Measurements from ENCODE around the gene SUMO3.

SUMO3 gene

DNA sequence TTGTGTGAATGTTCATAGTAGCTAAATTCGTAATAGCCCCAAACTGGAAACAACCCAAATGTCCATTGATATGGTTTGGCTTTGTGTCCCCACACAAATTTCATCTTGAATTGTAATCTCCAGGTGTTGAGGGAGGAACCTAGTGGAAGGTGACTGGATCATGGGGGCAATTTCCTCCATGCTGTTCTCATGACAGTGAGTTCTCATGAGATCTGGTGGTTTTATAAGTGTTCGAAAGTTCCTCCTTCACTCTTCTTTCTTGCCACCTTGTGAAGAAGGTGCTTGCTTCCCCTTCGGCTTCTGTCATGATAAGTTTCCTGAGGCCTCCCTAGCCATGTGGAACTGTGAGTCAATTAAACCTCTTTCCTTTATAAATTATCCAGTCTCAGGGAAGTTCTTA lies 27.5 kb downstream of the SUMO3 start:
- Histone ChIP-seq H3K36me3 (replicated peaks in 1 of 2; ENCODE audit: control insufficient read depth in 2 of 2, insufficient read depth in 2 of 2, low read length in 2 of 2) (peaks cover 4 to 55% of the 10 kb centered on the region in 2 donors), H3K4me1 (ENCODE audit: control insufficient read depth in 2 of 2, insufficient read depth in 1 of 2, low read depth in 1 of 2, low read length in 2 of 2) (peaks cover 0 to 4% of the 10 kb centered on the region in 2 donors), H3K27ac (replicated peaks; ENCODE audit: low read length) (no peak overlapping the region), H3K4me3 (ENCODE audit: low read length in 2 of 2) (no peak overlapping the region), H4K91ac (ENCODE audit: low read depth, low read length, poor library complexity) (no peak overlapping the region), H3K27me3 (ENCODE audit: control insufficient read depth in 3 of 3, insufficient read depth in 3 of 3, low read depth in 1 of 3, low read length in 3 of 3) (no peaks in the 10 kb centered on the region), H3K18ac (ENCODE audit: low read length) (no peak overlapping the region), H2AFZ (ENCODE audit: low read length) (no peak overlapping the region), H2BK15ac (ENCODE audit: low read length) (no peak overlapping the region), H3K9me3 (replicated peaks in 1 of 2; ENCODE audit: control insufficient read depth in 2 of 2, insufficient read depth in 1 of 2, low read depth in 1 of 2, low read length in 2 of 2) (no peaks in the 10 kb centered on the region), H3K14ac (ENCODE audit: low read length) (no peak overlapping the region), H3K23ac (ENCODE audit: low read depth, low read length, poor library complexity) (no peak overlapping the region), H4K8ac (ENCODE audit: low read depth, low read length) (no peak overlapping the region), H2BK120ac (ENCODE audit: low read depth, low read length) (no peak overlapping the region), H3K9ac (ENCODE audit: low read depth, low read length, poor library complexity) (no peak overlapping the region), H3K4ac (ENCODE audit: low read length) (no peak overlapping the region), H3K79me1 (ENCODE audit: low read depth, low read length) (peaks cover 4% of the 10 kb centered on the region), H3K4me2 (ENCODE audit: insufficient read depth, low read length, poor library complexity, severe bottlenecking) (no peak overlapping the region), H2BK12ac (ENCODE audit: low read length) (no peak overlapping the region), H2AK5ac (ENCODE audit: low read depth, low read length) (no peak overlapping the region), H2BK5ac (ENCODE audit: low read length) (no peak overlapping the region)
- no peak for DNase-seq (ENCODE audit: low spot score)
- WGBS, 2 donors (ENCODE audit: extremely low coverage in 2 of 2, insufficient read length in 2 of 2, insufficient replicate concordance in 1 of 2), result no CpG with 5 or more reads among the region's 3 CpGs

GRCh38 chr21:44789880-44790279 lies 28.0 kb downstream of the SUMO3 start:
- Histone ChIP-seq H3K36me3 (replicated peaks in 1 of 2; ENCODE audit: control insufficient read depth in 2 of 2, insufficient read depth in 2 of 2, low read length in 2 of 2) (peaks cover 7 to 58% of the 10 kb centered on the region in 2 donors), H2BK12ac (ENCODE audit: low read length) (no peak overlapping the region), H3K27me3 (ENCODE audit: control insufficient read depth in 3 of 3, insufficient read depth in 3 of 3, low read depth in 1 of 3, low read length in 3 of 3) (no peaks in the 10 kb centered on the region), H2BK15ac (ENCODE audit: low read length) (no peak overlapping the region), H3K4ac (ENCODE audit: low read length) (no peak overlapping the region), H4K91ac (ENCODE audit: low read depth, low read length, poor library complexity) (no peak overlapping the region), H3K9ac (ENCODE audit: low read depth, low read length, poor library complexity) (no peak overlapping the region), H2BK120ac (ENCODE audit: low read depth, low read length) (no peak overlapping the region), H3K4me1 (ENCODE audit: control insufficient read depth in 2 of 2, insufficient read depth in 1 of 2, low read depth in 1 of 2, low read length in 2 of 2) (peaks cover 0 to 4% of the 10 kb centered on the region in 2 donors), H2AFZ (ENCODE audit: low read length) (no peak overlapping the region), H3K4me2 (ENCODE audit: insufficient read depth, low read length, poor library complexity, severe bottlenecking) (no peak overlapping the region), H3K14ac (ENCODE audit: low read length) (no peak overlapping the region), H3K9me3 (replicated peaks in 1 of 2; ENCODE audit: control insufficient read depth in 2 of 2, insufficient read depth in 1 of 2, low read depth in 1 of 2, low read length in 2 of 2) (no peaks in the 10 kb centered on the region), H4K8ac (ENCODE audit: low read depth, low read length) (no peak overlapping the region), H3K79me1 (ENCODE audit: low read depth, low read length) (peaks cover 6% of the 10 kb centered on the region), H2BK5ac (ENCODE audit: low read length) (no peak overlapping the region), H3K27ac (replicated peaks; ENCODE audit: low read length) (no peak overlapping the region), H3K18ac (ENCODE audit: low read length) (no peak overlapping the region), H2AK5ac (ENCODE audit: low read depth, low read length) (no peak overlapping the region), H3K4me3 (ENCODE audit: low read length in 2 of 2) (no peak overlapping the region), H3K23ac (ENCODE audit: low read depth, low read length, poor library complexity) (no peak overlapping the region)
- DNase-seq (ENCODE audit: low spot score), result no peak
- WGBS, 2 donors (ENCODE audit: extremely low coverage in 2 of 2, insufficient read length in 2 of 2, insufficient replicate concordance in 1 of 2), result no CpG with 5 or more reads among the region's 1 CpG

DNA sequence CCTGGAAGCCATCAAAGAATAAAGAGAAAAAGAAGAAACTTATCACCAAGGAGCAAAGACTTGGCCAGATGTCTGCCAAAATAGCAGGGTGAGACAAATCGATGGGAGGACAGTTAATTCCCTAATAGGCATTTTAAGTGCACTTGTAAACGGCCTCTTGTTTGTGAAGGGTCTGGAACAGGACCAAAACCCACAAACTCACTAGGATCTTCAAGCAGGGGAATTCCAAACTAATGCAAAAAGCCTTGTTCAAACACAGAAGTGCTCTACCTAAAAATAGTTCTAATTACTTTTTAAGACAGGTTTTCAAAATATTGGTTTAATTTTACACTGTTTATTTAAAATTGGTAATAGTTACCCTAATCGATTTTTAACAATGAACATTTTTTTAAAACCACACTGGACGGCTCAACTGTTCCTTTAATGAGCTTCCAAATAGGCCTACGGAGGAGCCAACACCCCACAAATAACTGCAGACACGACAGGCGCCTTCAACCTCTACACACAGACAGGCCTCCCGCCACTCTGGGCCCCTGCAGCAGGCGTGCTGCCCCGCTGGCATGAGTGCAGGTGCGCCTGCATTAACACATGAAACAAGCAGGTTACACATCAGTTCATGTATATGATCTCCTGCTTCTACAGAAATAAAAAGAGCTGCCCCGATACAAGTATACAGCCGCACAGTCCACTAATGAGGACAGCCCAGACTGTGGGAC lies 32.1 kb downstream of the SUMO3 start:
- DNase-seq (ENCODE audit: low spot score), result no peak
- WGBS, 2 donors (ENCODE audit: extremely low coverage in 2 of 2, insufficient read length in 2 of 2, insufficient replicate concordance in 1 of 2), result no CpG with 5 or more reads among the region's 13 CpGs
- H2BK5ac ChIP-seq (ENCODE audit: low read length), result no peak overlapping the region

DNA sequence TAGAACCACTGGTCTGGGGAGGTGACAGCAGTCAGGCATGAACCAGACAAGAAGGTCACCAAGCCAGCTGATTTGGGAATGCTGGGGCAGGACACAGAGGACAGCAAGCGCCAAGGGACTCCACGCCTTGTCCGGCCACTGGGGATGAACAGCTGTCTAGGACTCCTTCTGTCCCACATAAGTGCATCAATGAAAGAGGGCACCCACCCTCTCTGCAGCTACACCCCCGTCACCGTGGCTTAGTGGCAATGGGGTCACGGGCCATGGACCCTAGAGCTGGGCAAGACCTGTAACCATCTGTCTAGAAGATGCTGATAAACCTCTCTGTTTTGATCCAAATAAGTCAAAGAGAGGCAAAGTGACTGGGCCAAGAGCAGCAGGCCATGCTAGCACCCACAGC lies 33.1 kb downstream of the SUMO3 start:
- no peak overlapping the region for H3K4ac ChIP-seq (ENCODE audit: low read length)
- H2BK12ac ChIP-seq (ENCODE audit: low read length), result no peak overlapping the region
- H2BK120ac ChIP-seq (ENCODE audit: low read depth, low read length), result no peak overlapping the region
- no peak for DNase-seq (ENCODE audit: low spot score)
- peaks cover 7 to 10% of the 10 kb centered on the region in 2 donors for H3K9me3 ChIP-seq (replicated peaks in 1 of 2; ENCODE audit: control insufficient read depth in 2 of 2, insufficient read depth in 1 of 2, low read depth in 1 of 2, low read length in 2 of 2)
- H4K8ac ChIP-seq (ENCODE audit: low read depth, low read length), result no peak overlapping the region
- no CpG with 5 or more reads among the region's 6 CpGs for WGBS, 2 donors (ENCODE audit: extremely low coverage in 2 of 2, insufficient read length in 2 of 2, insufficient replicate concordance in 1 of 2)
- peaks cover 14 to 70% of the 10 kb centered on the region in 2 donors for H3K36me3 ChIP-seq (replicated peaks in 1 of 2; ENCODE audit: control insufficient read depth in 2 of 2, insufficient read depth in 2 of 2, low read length in 2 of 2)
- no peaks in the 10 kb centered on the region for H3K4me1 ChIP-seq (ENCODE audit: control insufficient read depth in 2 of 2, insufficient read depth in 1 of 2, low read depth in 1 of 2, low read length in 2 of 2)
- no peak overlapping the region for H3K4me3 ChIP-seq (ENCODE audit: low read length in 2 of 2)
- no peak overlapping the region for H3K18ac ChIP-seq (ENCODE audit: low read length)
- H2AFZ ChIP-seq (ENCODE audit: low read length), result no peak overlapping the region
- no peak overlapping the region for H3K9ac ChIP-seq (ENCODE audit: low read depth, low read length, poor library complexity)
- H3K79me1 ChIP-seq (ENCODE audit: low read depth, low read length), result peaks cover 4% of the 10 kb centered on the region
- H3K27ac ChIP-seq (replicated peaks; ENCODE audit: low read length), result no peak overlapping the region
- no peak overlapping the region for H2AK5ac ChIP-seq (ENCODE audit: low read depth, low read length)
- no peaks in the 10 kb centered on the region for H3K27me3 ChIP-seq (ENCODE audit: control insufficient read depth in 3 of 3, insufficient read depth in 3 of 3, low read depth in 1 of 3, low read length in 3 of 3)
- no peak overlapping the region for H4K91ac ChIP-seq (ENCODE audit: low read depth, low read length, poor library complexity)
- H3K14ac ChIP-seq (ENCODE audit: low read length), result no peak overlapping the region
- H2BK15ac ChIP-seq (ENCODE audit: low read length), result no peak overlapping the region
- no peak overlapping the region for H2BK5ac ChIP-seq (ENCODE audit: low read length)
- H3K4me2 ChIP-seq (ENCODE audit: insufficient read depth, low read length, poor library complexity, severe bottlenecking), result no peak overlapping the region
- peak overlapping the region; percentile 52 for H3K23ac ChIP-seq (ENCODE audit: low read depth, low read length, poor library complexity)

More for the DNA sequence above, 32.1 kb downstream of the SUMO3 start:
- peaks cover 4% of the 10 kb centered on the region for H3K79me1 ChIP-seq (ENCODE audit: low read depth, low read length)
- H4K91ac ChIP-seq (ENCODE audit: low read depth, low read length, poor library complexity), result no peak overlapping the region
- no peak overlapping the region for H4K8ac ChIP-seq (ENCODE audit: low read depth, low read length)
- no peak overlapping the region for H2BK15ac ChIP-seq (ENCODE audit: low read length)
- no peak overlapping the region for H3K18ac ChIP-seq (ENCODE audit: low read length)
- peaks cover 13 to 70% of the 10 kb centered on the region in 2 donors for H3K36me3 ChIP-seq (replicated peaks in 1 of 2; ENCODE audit: control insufficient read depth in 2 of 2, insufficient read depth in 2 of 2, low read length in 2 of 2)
- no peak overlapping the region for H2BK120ac ChIP-seq (ENCODE audit: low read depth, low read length)
- H3K23ac ChIP-seq (ENCODE audit: low read depth, low read length, poor library complexity), result no peak overlapping the region
- H2BK12ac ChIP-seq (ENCODE audit: low read length), result no peak overlapping the region
- H3K4me2 ChIP-seq (ENCODE audit: insufficient read depth, low read length, poor library complexity, severe bottlenecking), result no peak overlapping the region
- no peak overlapping the region for H3K4me3 ChIP-seq (ENCODE audit: low read length in 2 of 2)
- no peak overlapping the region for H3K27ac ChIP-seq (replicated peaks; ENCODE audit: low read length)
- no peaks in the 10 kb centered on the region for H3K27me3 ChIP-seq (ENCODE audit: control insufficient read depth in 3 of 3, insufficient read depth in 3 of 3, low read depth in 1 of 3, low read length in 3 of 3)
- H3K4ac ChIP-seq (ENCODE audit: low read length), result no peak overlapping the region
- H3K14ac ChIP-seq (ENCODE audit: low read length), result no peak overlapping the region
- H3K9me3 ChIP-seq (replicated peaks in 1 of 2; ENCODE audit: control insufficient read depth in 2 of 2, insufficient read depth in 1 of 2, low read depth in 1 of 2, low read length in 2 of 2), result peaks cover 7 to 10% of the 10 kb centered on the region in 2 donors
- H2AFZ ChIP-seq (ENCODE audit: low read length), result no peak overlapping the region
- H3K9ac ChIP-seq (ENCODE audit: low read depth, low read length, poor library complexity), result no peak overlapping the region
- H3K4me1 ChIP-seq (ENCODE audit: control insufficient read depth in 2 of 2, insufficient read depth in 1 of 2, low read depth in 1 of 2, low read length in 2 of 2), result no peaks in the 10 kb centered on the region
- H2AK5ac ChIP-seq (ENCODE audit: low read depth, low read length), result no peak overlapping the region
